Cardiac muscle cell (in vitro differentiated cells and primary cell): ENCODE measurements around the gene GPD1L. TPM values are rescaled to one million over a fixed set of nuclear protein-coding genes. Genes with fewer than 3 reads are reported as not detected.
"Not testable (repeated sequence)": the region's sequence is repeated elsewhere in the genome, so short reads cannot be mapped to it uniquely, and the experiment has no call there.

ENCODE experiments used
- DNase-seq, 2 donors: peaks; one replicate each; pipeline versions ENCODE4 v3.0.0 to v3.0.0-alpha.2; 2010 to 2017; ENCODE audit warnings: low read depth in 1 of 2, low spot score in 1 of 2
- H3K27ac ChIP-seq: fragments of 200-600 bp; sonication (generic); 2 replicates; pipeline ENCODE4 v1.5.1; 2016
- H3K27me3 ChIP-seq: fragments of 200-600 bp; sonication (generic); 2 replicates; pipeline ENCODE4 v1.6.0; 2016; ENCODE audit warnings: control low read depth
- H3K36me3 ChIP-seq: fragments of 200-600 bp; sonication (generic); 2 replicates; pipeline ENCODE4 v1.5.1; 2016; ENCODE audit warnings: control low read depth
- H3K4me1 ChIP-seq: fragments of 200-600 bp; sonication (generic); 2 replicates; pipeline ENCODE4 v1.8.1; 2017; ENCODE audit warnings: low read depth, mild to moderate bottlenecking, mixed run types
- H3K4me3 ChIP-seq: fragments of 200-600 bp; sonication (generic); 2 replicates; pipeline ENCODE4 v1.5.1; 2016; ENCODE audit warnings: mild to moderate bottlenecking
- H3K9me3 ChIP-seq: fragments of 200-600 bp; sonication (generic); 2 replicates; pipeline ENCODE4 v1.5.1; 2017; ENCODE audit warnings: low read depth, mild to moderate bottlenecking, control low read depth
- polyA plus RNA-seq: library from polyadenylated mRNA; unstranded; fragments of >200 nt; fragmentation: Nextera tagmentation; extraction: Ambion mirVana; gene quantifications from 2 replicates; pipeline ENCODE4 v1.2.1, GENCODE V29; 2016
- total RNA-seq: library from RNA; depleted of rRNA; stranded (reverse); fragments of >200 nt; gene quantifications from 2 replicates; pipeline ENCODE4 v1.2.3, GENCODE V29; 2016
- TF ChIP-seq, protein P1 (sequence below): IDR thresholded peaks from 2 replicates; pipeline ENCODE4 v1.5.1; 2012; ENCODE audit warnings: low read depth, mild to moderate bottlenecking, low read length

GPD1L gene
- total RNA-seq (16.2 and 20.1 TPM in 2 replicates), polyA plus RNA-seq (19.4 and 22.1 TPM in 2 replicates)

DNA sequence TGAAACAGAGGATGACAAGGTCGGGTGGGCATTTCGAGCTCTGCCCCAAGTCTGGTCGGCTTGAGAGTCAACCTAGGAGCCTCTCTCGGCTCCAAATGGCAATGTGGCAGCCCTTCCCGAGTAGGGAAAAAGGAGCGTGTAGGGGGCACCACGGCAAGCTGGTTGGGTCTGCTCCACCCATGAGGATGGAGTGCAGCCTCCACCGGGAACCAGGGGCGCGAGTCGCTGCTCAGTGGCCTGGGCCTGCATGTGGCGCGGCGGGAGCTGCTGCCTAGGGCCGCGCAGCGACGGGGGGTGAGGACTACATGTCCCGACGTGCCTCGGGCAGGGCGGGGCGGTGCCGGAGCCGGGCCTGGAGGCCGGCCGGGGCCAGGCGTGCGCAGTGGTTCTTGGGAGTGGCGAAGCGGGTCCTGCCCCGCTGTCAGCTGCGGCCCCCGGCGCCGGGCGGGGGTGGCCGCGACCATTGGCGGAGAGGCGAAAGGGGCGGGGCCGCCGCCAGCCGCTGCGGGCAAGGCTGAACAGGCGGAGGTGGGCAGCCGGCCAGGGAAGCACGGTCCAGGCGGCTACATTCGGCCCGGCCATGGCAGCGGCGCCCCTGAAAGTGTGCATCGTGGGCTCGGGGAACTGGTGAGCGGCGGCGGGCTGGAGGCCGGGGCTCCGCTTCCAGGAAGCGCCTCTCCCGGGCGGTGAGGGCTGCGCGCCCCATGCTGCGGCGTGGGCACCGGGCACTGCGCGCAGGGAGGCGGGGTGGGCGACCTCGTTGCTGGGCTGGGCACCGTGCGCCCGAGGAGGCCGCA is at the start of gene GPD1L:
Gene GPD1L (plus strand): TSS at position 489 of the 797 bp plus-strand sequence. CDS start 92 bp downstream, at position 581.
- Histone ChIP-seq H3K4me1 (no peaks in the 10 kb centered on the region), H3K9me3 (no peaks in the 10 kb centered on the region), H3K4me3 (peak within 1 kb of the TSS; percentile 66), H3K36me3 (no peaks in the 10 kb centered on the region), H3K27me3 (peaks cover 19% of the 10 kb centered on the region), H3K27ac (no peak within 1 kb of the TSS)
- TF ChIP-seq, protein P1, sequence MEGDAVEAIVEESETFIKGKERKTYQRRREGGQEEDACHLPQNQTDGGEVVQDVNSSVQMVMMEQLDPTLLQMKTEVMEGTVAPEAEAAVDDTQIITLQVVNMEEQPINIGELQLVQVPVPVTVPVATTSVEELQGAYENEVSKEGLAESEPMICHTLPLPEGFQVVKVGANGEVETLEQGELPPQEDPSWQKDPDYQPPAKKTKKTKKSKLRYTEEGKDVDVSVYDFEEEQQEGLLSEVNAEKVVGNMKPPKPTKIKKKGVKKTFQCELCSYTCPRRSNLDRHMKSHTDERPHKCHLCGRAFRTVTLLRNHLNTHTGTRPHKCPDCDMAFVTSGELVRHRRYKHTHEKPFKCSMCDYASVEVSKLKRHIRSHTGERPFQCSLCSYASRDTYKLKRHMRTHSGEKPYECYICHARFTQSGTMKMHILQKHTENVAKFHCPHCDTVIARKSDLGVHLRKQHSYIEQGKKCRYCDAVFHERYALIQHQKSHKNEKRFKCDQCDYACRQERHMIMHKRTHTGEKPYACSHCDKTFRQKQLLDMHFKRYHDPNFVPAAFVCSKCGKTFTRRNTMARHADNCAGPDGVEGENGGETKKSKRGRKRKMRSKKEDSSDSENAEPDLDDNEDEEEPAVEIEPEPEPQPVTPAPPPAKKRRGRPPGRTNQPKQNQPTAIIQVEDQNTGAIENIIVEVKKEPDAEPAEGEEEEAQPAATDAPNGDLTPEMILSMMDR = no peak
- peak; percentile 96 to 97 for DNase-seq

DNA sequence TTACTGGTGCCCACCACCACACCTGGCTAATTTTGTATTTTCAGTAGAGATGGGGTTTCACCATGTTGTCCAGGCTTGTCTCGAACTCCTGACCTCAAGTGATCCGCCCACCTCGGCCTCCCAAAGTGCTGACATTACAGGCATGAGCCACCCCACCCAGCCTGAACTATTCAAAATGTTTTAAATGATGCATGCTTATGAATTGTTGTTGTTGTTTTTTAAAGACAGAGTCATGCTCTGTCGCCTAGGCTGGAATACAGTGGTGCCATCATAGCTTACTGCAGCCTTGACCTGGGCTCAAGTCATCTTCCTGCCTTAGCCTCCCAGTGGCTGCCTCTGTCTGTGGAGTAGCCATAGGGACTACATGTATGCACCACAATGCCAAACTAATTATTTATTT is 48.0 kb upstream of the GPD1L start:
- H3K4me3 ChIP-seq, DNase-seq, H3K4me1 ChIP-seq, H3K27ac ChIP-seq, H3K27me3 ChIP-seq, H3K36me3 ChIP-seq, H3K9me3 ChIP-seq: not testable (repeated sequence)

DNA sequence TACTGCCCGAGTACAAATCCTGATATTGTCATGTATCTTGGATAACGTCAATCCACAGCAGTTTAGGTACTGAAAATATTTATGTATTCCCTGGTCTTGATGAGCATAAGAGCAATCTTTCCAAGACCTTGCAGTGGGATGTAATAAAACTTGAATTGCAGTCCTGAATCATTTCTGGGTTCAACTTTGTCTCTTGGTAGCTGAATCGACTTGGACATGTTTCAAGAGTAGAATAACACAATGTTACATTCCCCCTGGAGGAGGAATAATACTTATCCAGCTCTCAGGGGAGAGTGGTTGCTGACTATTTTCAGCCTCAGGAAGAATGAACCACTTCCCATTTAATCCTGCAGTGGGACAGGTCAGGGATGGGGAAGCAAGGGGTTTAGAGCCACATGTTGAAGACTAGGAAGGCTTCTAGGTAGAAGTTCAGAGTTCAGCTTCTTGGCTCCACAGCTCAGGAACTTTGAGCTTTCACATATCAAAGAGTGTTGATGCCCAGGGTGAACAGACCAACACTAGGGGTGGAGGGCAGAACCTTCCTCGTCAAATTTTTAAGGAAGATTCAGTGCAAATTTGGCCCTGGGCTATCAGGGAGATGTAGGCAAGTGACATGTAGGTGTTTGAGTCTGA is 43.4 kb upstream of the GPD1L start:
- no peaks in the 10 kb centered on the region for H3K27me3 ChIP-seq
- TF ChIP-seq, protein P1 = no peak
- no peaks in the 10 kb centered on the region for H3K4me1 ChIP-seq
- no peaks in the 10 kb centered on the region for H3K36me3 ChIP-seq
- H3K4me3 ChIP-seq = no peak overlapping the region
- no peaks in the 10 kb centered on the region for H3K9me3 ChIP-seq
- H3K27ac ChIP-seq = no peak overlapping the region
- DNase-seq = no peak

DNA sequence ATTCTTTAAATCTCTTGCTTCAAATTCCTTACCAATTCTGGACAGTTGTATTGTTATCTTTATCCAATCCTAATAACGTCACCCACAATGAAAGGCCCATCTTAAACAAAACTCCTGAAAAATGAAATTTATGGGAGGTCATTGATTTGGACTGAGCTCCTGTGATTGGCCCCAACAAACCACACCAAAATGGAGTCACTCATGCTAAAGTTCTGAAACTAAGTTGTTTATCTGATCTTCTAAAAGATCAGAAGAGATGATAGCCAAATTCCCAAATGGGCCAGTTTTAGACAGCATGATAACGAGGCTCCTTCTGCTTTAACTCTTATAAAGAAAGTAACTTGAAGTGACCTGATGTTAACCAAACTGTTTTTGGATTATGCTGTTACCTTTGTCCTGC is 39.7 kb upstream of the GPD1L start:
- Histone ChIP-seq H3K4me3 (no peak overlapping the region), H3K4me1 (no peaks in the 10 kb centered on the region), H3K27me3 (no peaks in the 10 kb centered on the region), H3K27ac (no peak overlapping the region), H3K36me3 (no peaks in the 10 kb centered on the region), H3K9me3 (no peaks in the 10 kb centered on the region)
- no peak for DNase-seq
- TF ChIP-seq, protein P1 = no peak

DNA sequence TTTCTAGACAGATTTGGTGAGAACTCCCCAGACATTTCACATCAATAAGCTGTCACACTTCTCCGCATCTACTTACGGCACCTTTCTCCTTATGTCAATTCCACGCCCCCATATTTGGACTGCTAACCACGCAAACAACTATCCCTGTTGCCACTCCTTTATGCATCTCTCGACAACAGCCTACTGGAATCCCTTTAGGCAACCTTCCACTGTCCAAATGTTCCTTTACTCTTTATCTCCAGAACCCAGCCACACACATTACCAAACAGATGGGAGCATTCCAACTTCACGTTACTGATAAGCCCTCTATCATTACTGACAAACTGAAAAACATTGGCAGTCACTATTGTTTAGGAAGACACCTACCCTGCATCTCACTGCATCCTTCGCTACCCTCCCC is 32.2 kb upstream of the GPD1L start:
- H3K36me3 ChIP-seq, H3K4me1 ChIP-seq, H3K27ac ChIP-seq, H3K9me3 ChIP-seq, H3K27me3 ChIP-seq, H3K4me3 ChIP-seq, DNase-seq: not testable (repeated sequence)

DNA sequence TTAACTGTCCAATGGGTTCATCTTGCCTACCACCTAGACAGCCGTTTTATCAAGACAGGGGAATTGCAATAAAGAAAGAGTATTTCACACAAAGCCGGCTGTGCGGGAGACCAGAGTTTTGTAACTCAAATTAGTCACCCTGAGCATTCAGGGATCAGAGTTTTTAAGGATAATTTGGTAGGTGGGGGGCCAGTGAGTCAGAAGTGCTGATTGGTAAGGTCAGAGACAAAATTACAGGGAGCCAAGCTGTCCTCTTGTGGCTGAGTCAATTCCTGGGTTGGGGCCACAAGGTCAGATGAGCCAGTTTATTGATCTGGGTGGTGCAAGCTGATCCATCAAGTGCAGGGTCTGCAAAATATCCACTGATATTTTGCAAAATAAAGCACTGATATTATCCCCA is 29.9 kb upstream of the GPD1L start:
- Histone ChIP-seq H3K36me3 (no peaks in the 10 kb centered on the region), H3K27me3 (no peaks in the 10 kb centered on the region), H3K4me3 (no peak overlapping the region), H3K4me1 (no peaks in the 10 kb centered on the region), H3K9me3 (no peaks in the 10 kb centered on the region), H3K27ac (no peak overlapping the region)
- peak in 1 of 2 donors; percentile 54 for DNase-seq
- TF ChIP-seq, protein P1 = no peak
